ENCODE data around the gene PHYKPL.
A peak's percentile ranks its signal among the peaks of the same experiment; 100 is the strongest.
"Not testable (repeated sequence)": the region's sequence is repeated elsewhere in the genome, so short reads cannot be mapped to it uniquely, and the experiment has no call there.

Gene PHYKPL

DNA sequence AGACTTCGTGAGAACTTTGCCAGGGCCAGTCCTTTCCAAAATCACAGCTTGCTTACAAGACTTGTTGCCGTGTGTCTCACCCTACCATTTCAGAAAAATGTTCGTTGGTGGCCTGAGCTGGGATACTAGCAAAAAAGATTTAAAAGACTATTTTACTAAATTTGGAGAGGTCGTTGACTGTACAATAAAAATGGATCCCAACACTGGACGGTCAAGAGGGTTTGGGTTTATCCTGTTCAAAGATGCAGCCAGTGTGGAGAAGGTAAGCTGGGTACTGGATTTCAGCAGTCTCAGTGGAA lies 26.9 kb downstream of the PHYKPL start:
- no peak for DNase-seq

DNA sequence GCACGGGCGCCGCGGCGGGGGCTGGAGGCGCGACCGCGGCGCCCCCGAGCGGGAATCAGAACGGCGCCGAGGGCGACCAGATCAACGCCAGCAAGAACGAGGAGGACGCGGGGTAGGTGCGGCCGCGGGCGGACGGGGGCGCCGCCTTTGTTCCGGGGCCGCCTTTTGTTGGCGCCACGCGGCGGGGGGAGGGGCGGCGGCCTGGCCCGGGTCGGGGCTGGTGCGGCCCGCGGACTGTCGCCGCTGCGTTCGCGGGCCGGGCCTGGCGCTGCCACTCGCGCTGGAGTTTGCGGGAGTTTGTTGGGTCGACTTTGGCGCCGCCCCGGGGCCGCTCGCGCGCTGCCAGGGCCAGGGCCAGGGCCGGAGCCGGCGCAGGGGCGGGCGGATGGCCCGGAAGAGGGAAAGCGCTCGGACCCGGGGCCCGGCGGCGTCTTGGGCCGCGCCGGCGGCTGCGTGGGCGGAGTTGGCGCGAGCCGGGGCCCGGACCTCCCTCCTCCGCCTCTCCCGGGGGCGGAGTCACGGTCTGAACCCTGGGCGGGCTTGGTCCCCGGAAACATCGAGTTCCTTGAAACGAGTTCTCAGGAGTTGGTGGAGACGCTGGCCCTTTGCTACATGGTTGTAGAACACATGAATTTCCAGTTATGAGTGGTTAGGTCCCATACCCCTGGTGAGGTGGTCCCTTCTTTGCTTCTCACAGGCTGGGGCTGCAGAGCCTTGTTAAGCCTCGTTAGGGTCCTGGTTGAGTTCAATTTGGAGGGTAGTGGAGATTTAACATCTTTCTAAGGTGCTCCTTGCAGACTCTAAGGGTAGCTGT lies 27.5 kb downstream of the PHYKPL start:
- peak; percentile 29 for DNase-seq

DNA sequence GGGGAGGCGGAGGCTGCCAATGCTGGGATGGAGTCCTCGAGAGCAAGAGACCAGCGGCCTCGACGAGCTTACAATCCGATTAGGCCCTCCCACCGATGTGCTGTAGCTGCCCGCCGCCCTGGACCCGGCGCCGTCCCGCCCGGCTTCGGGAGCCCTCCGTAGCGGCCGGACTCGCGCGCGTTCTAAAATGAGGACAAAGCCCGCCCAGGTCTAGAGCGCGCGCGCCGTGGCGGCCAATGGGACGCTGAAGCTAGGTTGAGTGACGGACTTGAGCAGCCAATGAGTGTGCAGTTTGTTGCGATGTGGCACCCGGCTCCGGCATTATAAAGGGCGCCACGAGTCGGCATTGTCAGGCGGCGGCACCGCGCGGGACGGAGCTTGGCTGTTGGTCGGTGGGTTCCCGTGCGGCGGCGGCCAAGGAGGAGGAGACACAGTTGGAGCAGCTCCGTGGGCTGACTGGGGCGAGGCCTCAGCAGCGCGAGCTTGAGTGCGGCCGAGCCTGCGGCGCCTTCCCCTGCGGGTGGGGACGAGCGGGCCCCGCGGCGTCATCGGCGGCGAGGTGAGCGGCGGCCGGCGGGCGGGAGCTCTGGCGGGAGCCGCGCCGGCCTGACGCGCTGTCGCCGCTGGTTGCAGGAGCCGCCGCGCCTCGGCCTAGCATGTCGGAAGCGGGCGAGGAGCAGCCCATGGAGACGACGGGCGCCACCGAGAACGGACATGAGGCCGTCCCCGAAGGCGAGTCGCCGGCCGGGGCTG lies 28.2 kb downstream of the PHYKPL start, which contains the start of gene HNRNPAB:
Gene HNRNPAB, plus strand, starts transcription at position 352 of the 753 bp plus-strand sequence. Its CDS starts 305 bp downstream, at position 657.
- DNase-seq, result peak; percentile 89

DNA sequence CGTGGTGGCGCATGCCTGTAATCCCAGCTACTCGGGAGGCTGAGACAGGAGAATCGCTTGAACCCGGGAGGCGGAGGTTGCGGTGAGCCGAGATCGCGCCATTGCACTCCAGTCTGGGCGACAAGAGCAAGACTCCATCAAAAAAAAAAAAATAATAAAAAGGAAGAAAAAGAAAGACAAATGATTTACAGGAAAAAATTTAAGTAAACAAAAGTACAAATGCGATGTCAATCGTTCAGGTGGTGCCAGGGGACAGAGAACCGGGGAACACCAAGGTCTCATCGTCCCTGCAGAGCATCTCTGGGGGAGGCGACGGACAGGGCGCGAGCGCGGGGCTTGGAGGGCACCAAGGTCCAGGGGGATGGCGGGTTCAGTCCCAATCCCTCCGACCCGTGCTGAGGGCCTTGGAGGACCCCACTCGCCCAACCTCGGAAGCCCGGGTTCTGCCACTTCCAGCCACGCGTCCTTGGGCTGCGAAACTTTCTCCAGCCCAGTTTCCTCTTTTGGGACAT lies 28.9 kb downstream of the PHYKPL start:
- DNase-seq, result no peak

DNA sequence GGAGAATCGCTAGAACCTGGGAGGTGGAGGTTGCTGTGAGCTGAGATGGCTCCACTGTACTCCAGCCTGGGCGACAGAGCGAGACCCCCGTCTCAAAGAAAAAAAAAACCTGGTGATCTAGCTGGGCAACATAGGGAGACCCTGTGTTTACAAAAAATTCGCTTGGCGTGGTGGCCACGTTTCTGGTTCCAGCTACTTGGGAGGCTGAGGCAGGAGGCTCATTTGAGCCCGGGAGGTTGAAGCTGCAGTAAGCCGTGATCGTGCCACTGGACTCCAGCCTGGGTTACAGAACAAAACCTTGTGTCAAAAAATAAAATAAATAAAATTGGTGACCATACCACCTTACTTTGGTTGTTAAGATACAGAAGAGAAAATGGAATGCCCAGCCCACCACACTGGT lies 30.1 kb downstream of the PHYKPL start:
- no peak for DNase-seq

DNA sequence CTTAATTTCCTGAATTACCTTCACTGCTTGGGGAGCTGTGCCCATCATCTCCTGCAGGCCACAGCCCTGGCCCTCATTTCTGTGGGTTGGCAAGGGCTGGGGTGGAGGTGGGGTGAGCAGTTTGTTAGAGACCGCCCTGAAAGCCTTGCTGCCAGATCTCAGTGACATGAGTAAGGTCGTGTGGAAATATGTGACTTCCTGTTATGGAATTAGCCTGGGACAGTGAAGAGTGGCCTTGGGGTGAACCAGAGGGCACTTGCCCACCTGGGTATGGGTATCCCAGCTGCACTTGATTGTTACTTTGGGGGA lies 30.7 kb downstream of the PHYKPL start:
- DNase-seq, result no peak

DNA sequence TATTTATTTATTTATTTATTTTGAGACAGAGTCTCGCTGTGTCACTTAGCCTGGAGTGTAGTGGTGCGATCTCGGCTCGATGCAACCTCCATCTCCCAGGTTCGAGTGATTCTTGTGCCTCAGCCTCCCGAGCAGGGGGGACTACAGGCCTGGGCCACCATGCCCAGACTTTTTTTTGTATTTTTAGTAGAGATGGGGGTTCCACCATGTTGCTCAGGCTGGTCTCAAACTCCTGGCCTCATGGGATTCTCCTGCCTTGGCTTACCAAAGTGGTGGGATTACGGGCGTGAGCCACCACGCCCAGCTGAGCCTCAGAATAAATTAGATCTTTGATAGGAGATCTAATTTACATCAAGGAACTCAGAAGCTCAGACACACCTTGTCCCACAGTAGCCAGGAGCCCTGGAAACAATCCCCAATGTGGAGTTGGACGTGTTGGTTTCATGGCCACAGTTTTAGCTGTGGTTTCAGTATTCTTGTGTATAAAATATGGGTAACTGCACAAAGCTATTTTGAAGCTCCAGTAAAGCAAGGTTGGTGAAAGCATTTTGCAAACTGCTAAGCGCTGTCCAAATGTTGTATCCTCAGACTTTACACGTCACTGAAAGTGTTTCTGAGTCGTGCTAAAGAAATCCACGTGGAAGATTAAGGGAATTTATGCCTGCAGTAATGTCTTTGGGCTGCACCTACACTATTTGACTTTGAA lies 31.2 kb downstream of the PHYKPL start:
- no peak for DNase-seq

DNA sequence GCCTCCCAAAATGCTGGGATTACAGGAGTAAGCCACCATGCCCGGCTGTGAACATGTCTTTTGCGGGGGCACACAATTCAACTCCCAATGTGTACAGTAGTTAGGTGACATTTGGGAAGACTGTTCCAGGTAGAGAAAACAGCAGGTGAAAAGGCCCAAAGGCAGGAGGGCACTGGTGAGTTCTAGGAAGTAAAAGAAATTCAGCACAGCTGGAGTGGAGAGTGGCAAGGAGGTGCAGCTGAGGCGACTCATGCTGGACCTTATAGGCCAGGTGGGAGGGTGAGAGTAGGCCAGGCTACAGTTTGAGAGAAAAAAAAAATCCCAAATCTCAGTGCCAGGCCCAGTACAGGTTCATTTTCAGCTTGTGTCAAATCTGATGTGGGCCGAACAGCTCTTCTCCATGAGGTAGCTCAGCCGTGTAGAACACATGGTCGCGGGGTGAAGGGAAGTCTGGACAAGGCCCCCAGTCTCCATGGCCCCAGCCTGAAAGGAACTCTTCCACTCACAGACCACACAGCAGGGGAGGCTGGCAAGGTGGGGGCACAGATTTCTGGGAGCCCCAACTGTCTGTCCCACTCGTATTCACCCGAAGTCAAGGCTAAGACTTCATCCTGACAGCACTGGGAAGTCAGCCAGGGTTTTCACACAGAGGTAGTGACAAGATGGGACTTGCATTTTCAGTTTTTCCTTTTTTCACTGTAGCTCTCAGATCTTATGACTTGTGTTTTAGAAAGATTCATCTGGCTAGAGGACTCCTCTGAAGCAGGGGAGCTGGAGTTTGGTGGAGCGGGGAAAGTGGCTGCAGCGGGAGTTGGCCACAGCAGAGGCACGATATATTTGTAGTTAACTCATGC lies 32.8 kb downstream of the PHYKPL start:
- no peak for DNase-seq

DNA sequence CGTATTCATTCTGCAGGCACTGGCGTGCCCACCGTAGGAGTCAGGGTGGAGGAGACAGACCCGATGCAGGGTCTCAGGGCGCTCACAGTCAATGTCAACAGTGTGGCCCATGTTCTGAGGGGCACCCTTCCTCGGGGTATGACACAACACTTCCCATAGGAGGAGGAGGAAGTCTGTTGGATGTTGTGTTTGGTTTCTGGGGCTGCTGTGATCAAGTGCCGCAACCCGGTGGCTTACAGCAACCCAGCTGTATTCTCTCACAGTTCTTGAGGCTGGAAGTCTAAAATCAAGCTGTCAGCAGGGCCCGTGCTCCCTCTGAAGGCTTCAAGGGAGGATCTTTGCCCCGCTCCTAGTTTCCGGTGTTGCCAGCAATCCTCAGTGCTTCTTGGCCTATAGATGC lies 33.9 kb downstream of the PHYKPL start:
- no peak for DNase-seq

DNA sequence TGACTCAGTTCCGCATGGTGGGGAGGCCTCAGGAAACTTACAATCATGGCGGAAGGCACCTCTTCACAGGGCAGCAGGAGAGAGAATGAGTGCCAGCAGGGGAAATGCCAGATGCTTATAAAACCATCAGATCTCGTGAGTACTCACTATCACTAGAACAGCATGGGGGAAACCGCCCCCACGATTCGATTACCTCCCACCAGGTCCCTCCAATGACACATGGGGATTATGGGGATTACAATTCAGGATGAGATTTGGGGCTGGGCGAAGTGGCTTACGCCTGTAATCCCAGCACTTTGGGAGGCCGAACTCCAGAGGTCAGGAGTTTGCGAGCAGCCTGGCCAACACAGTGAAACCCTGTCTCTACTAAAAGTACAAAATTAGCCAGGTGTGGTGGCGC lies 34.5 kb downstream of the PHYKPL start:
- DNase-seq, result not testable (repeated sequence)

DNA sequence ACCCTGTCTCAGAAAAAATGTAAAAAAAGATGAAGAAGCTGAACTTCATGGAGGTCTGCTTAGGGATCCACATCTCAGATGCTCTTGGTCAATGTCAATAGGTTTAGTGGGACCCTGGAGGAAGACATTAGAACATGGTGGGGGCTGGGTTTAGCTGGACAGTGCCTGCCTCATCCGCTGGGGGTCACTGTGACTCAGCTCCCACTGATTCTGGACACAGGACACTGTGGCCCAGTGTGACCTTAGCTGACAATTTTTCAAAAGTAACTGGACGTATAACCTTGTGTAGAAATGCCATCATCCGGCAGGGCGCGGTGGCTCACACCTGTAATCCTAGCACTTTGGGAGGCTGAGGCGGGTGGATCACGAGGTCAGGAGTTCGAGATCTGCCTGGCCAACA lies 35.6 kb downstream of the PHYKPL start:
- DNase-seq, result no peak

DNA sequence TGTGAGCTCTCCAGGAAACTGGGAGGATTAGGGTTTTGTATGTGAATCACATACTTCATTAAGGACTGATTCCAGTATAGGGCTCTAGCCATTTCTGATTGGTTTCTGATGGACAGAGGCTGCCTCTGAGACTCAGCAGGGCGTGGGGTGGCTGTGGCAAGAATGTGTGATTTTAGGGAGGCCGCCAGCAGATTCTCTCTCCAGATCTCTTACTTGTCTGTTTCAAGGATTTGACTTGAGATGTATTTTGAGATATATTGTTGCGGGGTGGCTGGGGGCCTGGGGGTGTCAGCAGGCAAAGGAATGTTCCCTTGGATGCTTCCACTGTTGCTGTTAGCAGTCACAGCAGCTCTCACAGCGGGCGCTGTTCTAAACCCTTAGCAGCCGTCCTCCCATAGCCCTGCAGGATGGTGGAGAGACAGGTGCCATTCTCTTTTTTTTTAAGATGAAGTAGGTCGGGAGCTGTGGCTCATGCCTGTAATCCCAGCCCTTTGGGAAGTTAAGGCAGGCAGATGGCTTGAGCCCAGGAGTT lies 36.3 kb downstream of the PHYKPL start:
- DNase-seq, result no peak

DNA sequence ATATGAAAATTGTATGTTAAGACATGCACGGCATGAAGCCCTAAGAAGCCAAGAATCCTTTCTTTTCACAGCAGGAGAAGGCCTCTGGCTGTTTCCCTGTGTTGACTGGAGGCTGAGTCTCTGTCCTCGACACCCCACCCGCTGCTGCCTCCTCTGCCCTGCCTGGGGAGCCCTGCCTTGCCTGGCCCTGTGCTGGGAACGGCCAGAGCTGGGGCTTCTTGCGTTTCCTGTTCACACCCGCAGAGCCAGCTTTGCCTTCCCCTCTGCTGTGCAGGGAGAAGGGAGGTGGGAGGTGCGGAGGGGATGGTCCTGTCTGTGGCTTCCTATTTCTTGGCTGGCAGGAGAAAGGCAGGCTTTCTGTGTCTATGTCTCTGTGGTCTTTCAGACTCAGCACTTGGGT lies 38.6 kb downstream of the PHYKPL start:
- DNase-seq, result no peak

DNA sequence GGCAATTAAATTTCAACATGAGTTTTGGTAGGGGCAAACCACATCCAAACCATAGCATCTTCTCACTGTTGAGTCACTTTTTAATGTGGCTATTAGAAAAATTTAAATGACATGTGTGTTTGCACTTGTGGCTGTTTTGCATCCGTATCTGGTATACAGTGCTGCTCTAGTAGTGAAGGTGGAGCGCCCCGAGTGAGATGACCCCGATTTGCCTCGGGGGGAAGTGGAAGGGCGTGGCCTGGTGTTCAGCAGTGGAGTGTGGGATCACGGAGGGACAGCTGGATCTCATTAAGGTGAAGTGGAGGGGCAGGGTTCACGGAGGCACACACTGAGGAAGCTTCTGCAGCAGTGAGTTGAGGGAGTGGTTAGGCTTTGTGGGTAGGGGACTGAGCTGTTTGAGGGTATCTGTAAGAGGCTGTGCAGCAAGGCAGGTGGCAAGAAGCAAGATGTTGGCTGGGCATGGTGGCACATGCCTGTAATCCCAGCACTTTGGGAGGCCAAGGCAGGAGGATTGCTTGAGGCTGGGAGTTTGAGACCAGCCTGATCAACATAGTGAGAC lies 39.3 kb downstream of the PHYKPL start:
- no peak for DNase-seq

DNA sequence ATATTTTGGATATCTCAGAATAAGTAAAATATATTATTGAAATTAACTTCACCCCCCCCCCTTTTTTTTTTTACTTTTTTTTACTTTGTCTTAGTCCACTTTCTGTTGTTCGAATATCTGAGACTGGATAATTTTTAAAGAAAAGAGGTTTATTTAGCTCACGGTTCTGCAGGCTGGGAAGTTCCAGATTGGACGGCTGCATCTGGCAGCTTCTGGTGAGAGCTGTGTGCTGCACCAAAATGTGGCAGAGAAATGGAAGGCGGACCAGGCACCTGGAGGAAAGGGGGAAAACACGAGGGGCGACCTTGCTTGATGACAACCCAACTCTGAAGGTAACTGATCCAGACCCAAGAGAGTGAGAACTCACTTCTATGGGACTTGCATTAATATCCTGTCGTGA lies 39.8 kb downstream of the PHYKPL start:
- DNase-seq, result no peak

DNA sequence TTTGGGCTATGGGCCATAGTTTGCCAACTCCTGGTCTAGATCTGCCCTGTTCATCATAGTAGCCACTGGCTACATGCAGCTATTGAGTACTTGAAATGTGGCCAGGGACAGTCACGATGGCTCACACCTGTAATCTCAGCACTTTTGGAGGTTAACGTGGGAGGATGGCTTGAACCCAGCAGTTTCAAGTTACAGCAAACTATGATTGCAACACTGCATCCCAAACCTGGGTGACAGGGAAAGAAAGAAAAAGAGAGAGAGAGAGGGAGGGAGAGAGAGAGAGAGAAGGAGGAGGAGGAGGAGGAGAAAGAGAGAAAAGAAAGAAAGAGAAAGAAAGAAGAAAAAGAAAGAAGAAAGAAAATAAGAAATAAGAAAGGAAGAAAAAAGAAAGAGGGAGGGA lies 40.4 kb downstream of the PHYKPL start:
- no peak for DNase-seq

DNA sequence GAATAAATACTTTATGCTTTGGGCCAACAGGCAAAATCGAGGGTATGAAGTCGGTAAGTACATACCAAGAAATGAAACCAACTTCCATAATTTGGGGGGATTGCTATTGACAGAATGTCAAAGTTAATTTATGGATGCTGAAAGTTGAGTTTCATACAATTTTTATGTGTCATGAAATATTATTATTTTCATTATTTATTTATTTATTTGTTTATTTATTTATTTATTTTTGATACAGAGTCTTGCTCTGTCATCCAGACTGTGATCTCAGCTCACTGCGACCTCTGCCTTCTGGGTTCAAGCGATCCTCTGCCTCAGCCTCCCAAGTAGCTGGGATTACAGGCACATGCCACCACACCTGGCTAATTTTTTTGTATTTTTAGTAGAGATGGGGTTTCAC lies 40.9 kb downstream of the PHYKPL start:
- DNase-seq, result no peak

DNA sequence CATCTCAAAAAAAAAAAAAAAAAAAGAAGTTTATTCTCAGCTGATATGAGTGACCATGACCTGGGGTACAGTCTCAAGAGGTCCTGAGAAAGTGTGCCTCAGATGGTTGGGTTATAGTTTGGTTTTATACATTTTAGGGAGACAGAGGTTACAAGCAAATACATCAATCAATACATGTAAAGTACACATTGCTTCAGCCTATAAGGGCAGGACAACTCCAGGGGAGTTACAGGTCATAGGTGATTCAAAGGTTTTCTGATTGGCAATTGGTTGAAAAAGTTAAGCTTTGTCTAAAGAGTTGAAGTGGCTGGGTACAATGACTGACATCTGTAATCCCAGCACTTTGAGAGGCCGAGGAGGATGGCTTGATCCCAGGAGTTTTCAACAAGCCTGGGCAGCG lies 43.2 kb downstream of the PHYKPL start:
- no peak for DNase-seq

DNA sequence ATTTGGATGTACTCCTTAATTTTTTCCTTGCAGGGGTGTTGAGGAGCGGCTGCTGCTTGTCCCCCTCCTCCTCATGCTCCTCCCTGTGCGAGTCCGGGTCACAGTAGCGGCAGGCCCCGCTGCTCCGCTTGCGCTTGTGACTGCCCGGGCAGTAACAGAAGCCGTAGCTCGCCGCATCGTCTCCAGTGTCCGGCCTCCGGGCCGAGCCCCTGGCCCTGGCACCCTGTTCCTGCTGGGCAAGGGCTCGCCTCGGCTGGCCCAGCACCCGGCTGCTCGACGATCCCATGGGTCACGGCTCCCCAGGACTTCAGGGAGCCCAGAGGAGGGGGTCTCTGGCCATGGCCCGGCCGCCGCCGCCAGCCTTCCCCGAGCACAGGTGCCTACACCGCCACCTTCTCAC lies 45.6 kb downstream of the PHYKPL start, which contains the start of gene GMCL2:
Gene GMCL2, minus strand, starts transcription at position 358 of the 400 bp plus-strand sequence. Its CDS starts 72 bp downstream, at position 286.
- DNase-seq, result no peak

DNA sequence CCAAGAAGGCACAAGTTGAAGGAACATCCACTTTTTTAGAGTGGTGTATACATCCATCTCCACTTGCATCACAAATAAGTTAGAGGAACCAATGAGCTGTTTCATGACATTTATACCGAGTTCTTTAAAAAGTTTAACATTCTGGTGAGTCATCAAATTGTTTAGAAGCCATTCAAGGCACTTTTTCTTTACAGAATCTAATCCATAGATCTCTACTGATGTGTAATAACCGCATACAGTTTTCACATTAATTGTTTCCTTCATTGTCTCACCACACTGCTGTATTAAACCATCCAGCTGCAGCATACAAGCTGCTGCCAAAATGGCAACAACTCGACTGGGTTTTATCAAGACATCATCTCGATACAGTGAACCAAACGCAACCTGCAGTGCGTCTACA lies 46.2 kb downstream of the PHYKPL start:
- no peak for DNase-seq

DNA sequence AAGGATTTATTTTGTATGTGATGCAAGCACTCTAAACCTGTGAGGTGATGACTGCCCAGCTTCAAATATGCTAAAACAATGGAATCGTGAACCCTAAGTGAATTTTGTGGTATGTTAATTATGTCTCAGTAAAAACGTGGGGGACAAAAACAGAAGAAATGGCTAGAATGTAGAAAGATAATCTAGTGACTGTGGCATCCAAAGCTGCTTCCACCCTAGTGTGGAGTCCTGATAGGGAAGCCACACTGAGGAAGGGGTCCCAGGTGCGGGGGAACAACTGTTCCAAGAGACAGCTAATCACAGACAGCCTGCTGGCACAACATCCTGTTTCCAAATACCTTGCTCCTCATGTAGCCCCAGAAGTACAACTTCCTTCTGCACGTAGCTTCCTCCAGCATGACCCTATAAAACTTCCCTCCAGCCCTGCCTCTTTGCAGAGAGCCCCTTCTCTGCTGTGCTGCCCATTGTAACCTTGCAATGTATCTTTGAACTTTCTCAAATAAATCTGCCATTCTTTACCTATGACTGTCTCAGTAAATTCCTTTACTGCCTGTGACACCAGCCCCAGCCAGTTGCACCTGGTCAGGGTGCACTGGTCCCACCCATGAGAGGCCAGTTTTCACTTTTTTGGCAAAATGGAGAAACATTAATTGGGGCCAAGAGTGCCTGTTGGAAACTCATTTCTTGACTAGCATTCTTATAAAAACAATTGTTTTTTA lies 50.3 kb downstream of the PHYKPL start:
- DNase-seq, result peak; percentile 76

Data from KG1 (cell line).